Kidney (tissue), 14 donors: ENCODE measurements around the gene ADAMTS7. TPM values are rescaled to one million over a fixed set of nuclear protein-coding genes. Genes with fewer than 3 reads are reported as not detected.
"Not testable (repeated sequence)": the region's sequence is repeated elsewhere in the genome, so short reads cannot be mapped to it uniquely, and the experiment has no call there.

ENCODE experiments used
- DNase-seq, 5 donors: peaks; one replicate each; pipeline ENCODE4 v3.0.0-alpha.2; 2013 to 2020
- FAIRE-seq: peaks from 2 replicates; lab custom pipeline; 2012; peaks lifted over from hg19 to GRCh38; lab: Jason Lieb, UNC
- H3K27ac ChIP-seq, 2 donors: one replicate each; pipeline ENCODE4 v1.7.0; 2013; ENCODE audit warnings: low read depth in 2 of 2, low read length in 2 of 2, inconsistent platforms in 1 of 2
- H3K27me3 ChIP-seq: one replicate; pipeline ENCODE4 v1.7.1; 2013; ENCODE audit warnings: low read length, inconsistent platforms; ENCODE audit not compliant: control insufficient read depth, insufficient read depth
- H3K36me3 ChIP-seq, 3 donors: one replicate each; pipeline versions ENCODE4 v1.7.0 to v1.7.1; 2013; ENCODE audit warnings: low read length in 3 of 3, control low read depth in 1 of 3, inconsistent platforms in 1 of 3; ENCODE audit not compliant: insufficient read depth in 3 of 3, control insufficient read depth in 2 of 3
- H3K4me1 ChIP-seq, 3 donors: one replicate each; pipeline versions ENCODE4 v1.7.0 to v1.7.1; 2013; ENCODE audit warnings: low read length in 3 of 3, inconsistent platforms in 1 of 3, low read depth in 1 of 3; ENCODE audit not compliant: control insufficient read depth in 2 of 3, insufficient read depth in 2 of 3
- H3K4me3 ChIP-seq, 3 donors: one replicate each; pipeline versions ENCODE4 v1.7.0 to v1.8.1; 2013; ENCODE audit warnings: low read length in 3 of 3, control low read depth in 1 of 3, inconsistent platforms in 1 of 3
- H3K9ac ChIP-seq, 3 donors: one replicate each; pipeline versions ENCODE4 v1.7.0 to v1.7.1; 2013; ENCODE audit warnings: low read length in 3 of 3, control low read depth in 1 of 3, inconsistent platforms in 1 of 3
- H3K9me3 ChIP-seq, 3 donors: one replicate each; pipeline versions ENCODE4 v1.7.0 to v1.7.1; 2013; ENCODE audit warnings: low read length in 3 of 3, control low read depth in 1 of 3, inconsistent platforms in 1 of 3; ENCODE audit not compliant: control insufficient read depth in 2 of 3, insufficient read depth in 1 of 3
- CTCF ChIP-seq: IDR thresholded peaks from 3 replicates; pipeline ENCODE4 v1.5.1; 2012; ENCODE audit warnings: mild to moderate bottlenecking, moderate library complexity, borderline replicate concordance; ENCODE audit not compliant: insufficient read depth; ENCODE audit errors: extremely low read depth
- intact Hi-C: fragments of 100-400 bp; cut with DNase I; formaldehyde crosslinking; loops from one replicate; pipeline ENCODE4 v1.11.1; 2022
- polyA plus RNA-seq: library from polyadenylated mRNA; stranded (reverse); fragments of 350-450 nt; fragmentation: Illumina TruSeq; extraction: RNeasy Lipid Tissue Mini Kit (QIAGEN cat#74804); gene quantifications from one replicate; pipeline ENCODE4 v1.2.3, GENCODE V29; 2014; ENCODE audit warnings: low read depth, low replicate concordance; ENCODE audit not compliant: insufficient read depth
- total RNA-seq: library from RNA; stranded (reverse); fragmentation: NEBNext Ultra II Directional; extraction: Animal tissue kit (Norgen Biotek cat#: 25700); gene quantifications from one replicate; pipeline ENCODE4 v1.2.1, GENCODE V29; 2021
- donor health status: control.
- donor health status: control.
- donor health status: control.
- donor health status: control.
- donor health status: control.
- donor health status: DM: yes; HTN: yes; CAD: no.
- donor health status: Normal renal cell carcinoma (clear cell type).

Gene ADAMTS7
- total and polyA plus RNA-seq, 2 donors from 2014 or later: 0.82 to 3.1 TPM

- DNase-seq: peak in 2 of 5 donors; percentile 5 to 43
Measured at GRCh38 chr15:78769473-78770225, 41.6 kb downstream of the ADAMTS7 start.

GRCh38 chr15:78768531-78769408, 42.5 kb downstream of the ADAMTS7 start:
- no peak for FAIRE-seq
- Histone ChIP-seq H3K9me3 (no peaks in the 10 kb centered on the region), H3K27me3 (no peaks in the 10 kb centered on the region), H3K4me3 (no peak overlapping the region), H3K36me3 (no peaks in the 10 kb centered on the region), H3K4me1 (no peaks in the 10 kb centered on the region), H3K27ac (no peak overlapping the region), H3K9ac (no peak overlapping the region)
- intact Hi-C loops: no loop called here
- peak in 2 of 5 donors; percentile 7 to 65 for DNase-seq
- no peak for TF ChIP-seq CTCF

More at GRCh38 chr15:78769473-78770225, 41.6 kb downstream of the ADAMTS7 start:
- H3K4me1 ChIP-seq, H3K4me3 ChIP-seq, H3K9me3 ChIP-seq, intact Hi-C loops, H3K9ac ChIP-seq, H3K27me3 ChIP-seq, H3K27ac ChIP-seq, FAIRE-seq, H3K36me3 ChIP-seq: not testable (repeated sequence)

- Histone ChIP-seq H3K4me1 (no peaks in the 10 kb centered on the region), H3K9ac (no peak overlapping the region), H3K36me3 (no peaks in the 10 kb centered on the region), H3K27me3 (no peaks in the 10 kb centered on the region), H3K9me3 (no peaks in the 10 kb centered on the region), H3K4me3 (no peak overlapping the region), H3K27ac (no peak overlapping the region)
- no peak for TF ChIP-seq CTCF
- intact Hi-C loops: no loop called here
- FAIRE-seq (no peak), DNase-seq (peak in 2 of 5 donors; percentile 9 to 43)
Measured at GRCh38 chr15:78768096-78768495, 43.2 kb downstream of the ADAMTS7 start.
